Peyer's patch (tissue), 4 donors: Measurements from ENCODE around the gene ZMYND15.

ENCODE experiments used
- POLR2A ChIP-seq, 2 donors: fragments of 450-650 bp; IDR thresholded peaks; one replicate each; pipeline ENCODE4 v1.5.1; 2017; ENCODE audit warnings: antibody characterized with exemption in 2 of 2, mild to moderate bottlenecking in 2 of 2, moderate library complexity in 2 of 2
- TF ChIP-seq, protein P1 (sequence below), 6 experiments: fragments of 450-650 bp in 4 of 6; fragments of 200-600 bp in 2 of 6; sonication (generic) in 1 of 6; IDR thresholded peaks; one replicate each; pipeline ENCODE4 v1.5.1; 2017 to 2019; ENCODE audit warnings: antibody characterized with exemption in 6 of 6, mild to moderate bottlenecking in 3 of 6, moderate library complexity in 1 of 6

GRCh38 chr17:4724650-4725049, 15.0 kb upstream of the ZMYND15 start:
- TF ChIP-seq, protein P1, sequence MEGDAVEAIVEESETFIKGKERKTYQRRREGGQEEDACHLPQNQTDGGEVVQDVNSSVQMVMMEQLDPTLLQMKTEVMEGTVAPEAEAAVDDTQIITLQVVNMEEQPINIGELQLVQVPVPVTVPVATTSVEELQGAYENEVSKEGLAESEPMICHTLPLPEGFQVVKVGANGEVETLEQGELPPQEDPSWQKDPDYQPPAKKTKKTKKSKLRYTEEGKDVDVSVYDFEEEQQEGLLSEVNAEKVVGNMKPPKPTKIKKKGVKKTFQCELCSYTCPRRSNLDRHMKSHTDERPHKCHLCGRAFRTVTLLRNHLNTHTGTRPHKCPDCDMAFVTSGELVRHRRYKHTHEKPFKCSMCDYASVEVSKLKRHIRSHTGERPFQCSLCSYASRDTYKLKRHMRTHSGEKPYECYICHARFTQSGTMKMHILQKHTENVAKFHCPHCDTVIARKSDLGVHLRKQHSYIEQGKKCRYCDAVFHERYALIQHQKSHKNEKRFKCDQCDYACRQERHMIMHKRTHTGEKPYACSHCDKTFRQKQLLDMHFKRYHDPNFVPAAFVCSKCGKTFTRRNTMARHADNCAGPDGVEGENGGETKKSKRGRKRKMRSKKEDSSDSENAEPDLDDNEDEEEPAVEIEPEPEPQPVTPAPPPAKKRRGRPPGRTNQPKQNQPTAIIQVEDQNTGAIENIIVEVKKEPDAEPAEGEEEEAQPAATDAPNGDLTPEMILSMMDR (IDR thresholded peaks at IDR 0.05), result no peak
- TF ChIP-seq POLR2A (IDR thresholded peaks at IDR 0.05), result no peak
